CD14-positive monocyte (primary cell): ENCODE data around the gene PRDX5. TPM values are rescaled to one million over a fixed set of nuclear protein-coding genes. Genes with fewer than 3 reads are reported as not detected.
A peak's percentile ranks its signal among the peaks of the same experiment; 100 is the strongest.

Experiments
- DNase-seq, 3 donors: peaks; one replicate each; pipeline ENCODE4 v3.0.0-alpha.2; 2011 to 2022
- H2AFZ ChIP-seq: 2 replicates; pipeline ENCODE4 v1.6.0; 2012; ENCODE audit warnings: mild to moderate bottlenecking, low read depth, low read length, inconsistent platforms; ENCODE audit not compliant: insufficient read depth, poor library complexity, severe bottlenecking
- H3K27ac ChIP-seq, 2 donors: 1 replicate in 1 of 2; 2 replicates in 1 of 2; pipeline ENCODE4 v1.5.1; 2012 to 2013; ENCODE audit warnings: low read length in 2 of 2, control low read depth in 1 of 2, inconsistent platforms in 1 of 2, low read depth in 1 of 2, mild to moderate bottlenecking in 1 of 2
- H3K27me3 ChIP-seq, 2 donors: one replicate each; pipeline versions ENCODE4 v1.6.0 to v1.6.1; 2011 to 2013; ENCODE audit warnings: low read length in 2 of 2; ENCODE audit not compliant: control insufficient read depth in 2 of 2, insufficient read depth in 2 of 2
- H3K36me3 ChIP-seq, 2 donors: replicated peaks in 1 of 2; 1 replicate in 1 of 2; 2 replicates in 1 of 2; pipeline versions ENCODE4 v1.5.1 to v1.6.1; 2012 to 2013; ENCODE audit warnings: low read length in 2 of 2, control low read depth in 1 of 2, inconsistent platforms in 1 of 2, mild to moderate bottlenecking in 1 of 2; ENCODE audit not compliant: insufficient read depth in 2 of 2, control insufficient read depth in 1 of 2
- H3K4me1 ChIP-seq, 2 donors: 1 replicate in 1 of 2; 2 replicates in 1 of 2; pipeline versions ENCODE4 v1.5.1 to v1.6.1; 2012 to 2013; ENCODE audit warnings: low read length in 2 of 2, control low read depth in 1 of 2, inconsistent platforms in 1 of 2, mild to moderate bottlenecking in 1 of 2, moderate library complexity in 1 of 2; ENCODE audit not compliant: insufficient read depth in 2 of 2, control insufficient read depth in 1 of 2
- H3K4me2 ChIP-seq: replicated peaks from 2 replicates; pipeline ENCODE3; 2012; ENCODE audit warnings: low read length, moderate library complexity, mild to moderate bottlenecking; ENCODE audit not compliant: poor library complexity, severe bottlenecking; ENCODE audit errors: extremely low read depth
- H3K4me3 ChIP-seq, 3 experiments: fragments of 200-600 bp in 1 of 3; sonication (generic) in 1 of 3; replicated peaks in 1 of 3; 1 replicate in 2 of 3; 2 replicates in 1 of 3; pipeline ENCODE4 v1.5.1; 2011 to 2013; ENCODE audit warnings: low read length in 3 of 3, mild to moderate bottlenecking in 3 of 3, control low read depth in 2 of 3, low read depth in 2 of 3, inconsistent platforms in 1 of 3, moderate library complexity in 1 of 3
- H3K79me2 ChIP-seq: 2 replicates; pipeline ENCODE4 v1.6.0; 2012; ENCODE audit warnings: mild to moderate bottlenecking, control low read depth, inconsistent platforms, low read length, moderate library complexity; ENCODE audit not compliant: insufficient read depth
- H3K9ac ChIP-seq: 2 replicates; pipeline ENCODE4 v1.6.0; 2017; ENCODE audit warnings: low read length, mild to moderate bottlenecking; ENCODE audit not compliant: insufficient read depth, poor library complexity, severe bottlenecking
- H3K9me3 ChIP-seq, 2 donors: replicated peaks in 1 of 2; 1 replicate in 1 of 2; 2 replicates in 1 of 2; pipeline versions ENCODE4 v1.5.1 to v1.6.1; 2012 to 2013; ENCODE audit warnings: low read length in 2 of 2, control low read depth in 1 of 2; ENCODE audit not compliant: control insufficient read depth in 1 of 2, insufficient read depth in 1 of 2
- H4K20me1 ChIP-seq: 2 replicates; pipeline ENCODE4 v1.6.0; 2012; ENCODE audit warnings: mild to moderate bottlenecking, low read length, control low read depth, moderate library complexity; ENCODE audit not compliant: insufficient read depth
- H3K27ac Mint-ChIP-seq, 7 donors: one replicate each; pipeline ENCODE4 v1.8.0; 2020; ENCODE audit warnings: mild to moderate bottlenecking in 7 of 7, mixed read lengths in 7 of 7, moderate library complexity in 6 of 7, inconsistent platforms in 2 of 7
- H3K27me3 Mint-ChIP-seq, 3 donors: one replicate each; pipeline ENCODE4 v1.8.0; 2021 to 2022; ENCODE audit warnings: low read depth in 3 of 3, mild to moderate bottlenecking in 3 of 3, mixed read lengths in 3 of 3, moderate library complexity in 3 of 3, inconsistent platforms in 1 of 3
- H3K36me3 Mint-ChIP-seq, 2 donors: one replicate each; pipeline ENCODE4 v1.8.0; 2020; ENCODE audit warnings: mixed read lengths in 2 of 2, inconsistent platforms in 1 of 2, mild to moderate bottlenecking in 1 of 2
- H3K4me1 Mint-ChIP-seq: one replicate; pipeline ENCODE4 v1.8.0; 2020; ENCODE audit warnings: mild to moderate bottlenecking, mixed read lengths
- H3K4me3 Mint-ChIP-seq, 2 donors: one replicate each; pipeline ENCODE4 v1.8.0; 2020; ENCODE audit warnings: mild to moderate bottlenecking in 2 of 2, mixed read lengths in 2 of 2, moderate library complexity in 1 of 2
- H3K9me3 Mint-ChIP-seq, 7 donors: one replicate each; pipeline ENCODE4 v1.8.0; 2020 to 2022; ENCODE audit warnings: mixed read lengths in 7 of 7, mild to moderate bottlenecking in 6 of 7, moderate library complexity in 6 of 7, inconsistent platforms in 2 of 7
- WGBS: methylation state at CpG from one replicate; pipeline ENCODE4 v1.1.5; 2013; ENCODE audit warnings: missing lambda C conversion rate; ENCODE audit not compliant: insufficient coverage; 5-methylcytosine and 5-hydroxymethylcytosine counted together
- intact Hi-C, 2 donors: fragments of 100-400 bp; cut with micrococcal nuclease; formaldehyde crosslinking; loops; one replicate each; pipeline versions ENCODE4 v1.15.0 to v1.15.1; 2023
- polyA plus RNA-seq, 3 donors: library from polyadenylated mRNA; depleted of rRNA in 1 of 3; unstranded in 2 of 3; stranded (reverse) in 1 of 3; fragments of 300-500 nt in 2 of 3; fragments of >200 nt in 1 of 3; fragmentation: Illumina TruSeq in 2 of 3; gene quantifications; 1 replicate in 2 of 3; 2 replicates in 1 of 3; pipeline ENCODE4 v1.2.3, GENCODE V29; 2012 to 2021
- TF ChIP-seq, protein P1 (sequence below): fragments of 200-600 bp; IDR thresholded peaks from one replicate; pipeline ENCODE4 v1.8.0; 2022; ENCODE audit warnings: antibody characterized with exemption, mild to moderate bottlenecking

PRDX5 gene
- polyA plus RNA-seq, 3 donors = 136 to 318 (median 286) TPM

DNA sequence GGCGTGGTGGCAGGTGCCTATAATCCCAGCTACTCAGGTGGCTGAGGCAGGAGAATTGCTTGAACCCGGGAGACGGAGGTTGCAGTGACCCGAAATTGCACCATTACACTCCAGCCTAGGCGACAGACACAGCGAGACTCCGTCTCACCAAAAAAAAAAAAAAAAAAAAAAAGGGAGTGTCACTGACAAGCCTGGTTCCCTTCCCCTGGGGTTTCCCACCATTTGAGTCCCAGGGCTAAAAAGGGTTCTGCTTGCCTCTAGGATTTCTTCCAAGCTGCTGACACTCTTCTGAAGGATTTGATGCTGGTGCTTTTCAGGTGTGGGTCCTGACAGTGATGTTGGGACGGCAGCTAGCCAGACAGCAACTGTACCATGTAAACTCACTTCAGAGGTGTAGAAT lies 20.8 kb downstream of the PRDX5 start:
- 100% methylated on average over 1 of the region's 8 CpGs for WGBS
- Histone ChIP-seq H3K27ac (peak overlapping the region in 1 of 2 donors; percentile 90), H3K9me3 (no peaks in the 10 kb centered on the region), H2AFZ (no peak overlapping the region), H3K4me3 (peak overlapping the region in 1 of 3 experiments; percentile 93), H3K27me3 (no peaks in the 10 kb centered on the region), H3K4me1 (peaks cover 47 to 62% of the 10 kb centered on the region in 2 donors), H3K79me2 (peaks cover 35% of the 10 kb centered on the region), H3K36me3 (peaks cover 8 to 9% of the 10 kb centered on the region in 2 donors), H3K4me2 (no peak overlapping the region), H3K9ac (no peak overlapping the region), H4K20me1 (peaks cover 32% of the 10 kb centered on the region)
- intact Hi-C loops = no loop called here
- no peaks in the 10 kb centered on the region for H3K27me3 Mint-ChIP-seq
- peak overlapping the region; percentile 41 to 98 (median 92) for H3K27ac Mint-ChIP-seq
- H3K4me3 Mint-ChIP-seq = no peak overlapping the region
- H3K36me3 Mint-ChIP-seq = peaks cover 20 to 26% of the 10 kb centered on the region in 2 donors
- TF ChIP-seq, protein P1, sequence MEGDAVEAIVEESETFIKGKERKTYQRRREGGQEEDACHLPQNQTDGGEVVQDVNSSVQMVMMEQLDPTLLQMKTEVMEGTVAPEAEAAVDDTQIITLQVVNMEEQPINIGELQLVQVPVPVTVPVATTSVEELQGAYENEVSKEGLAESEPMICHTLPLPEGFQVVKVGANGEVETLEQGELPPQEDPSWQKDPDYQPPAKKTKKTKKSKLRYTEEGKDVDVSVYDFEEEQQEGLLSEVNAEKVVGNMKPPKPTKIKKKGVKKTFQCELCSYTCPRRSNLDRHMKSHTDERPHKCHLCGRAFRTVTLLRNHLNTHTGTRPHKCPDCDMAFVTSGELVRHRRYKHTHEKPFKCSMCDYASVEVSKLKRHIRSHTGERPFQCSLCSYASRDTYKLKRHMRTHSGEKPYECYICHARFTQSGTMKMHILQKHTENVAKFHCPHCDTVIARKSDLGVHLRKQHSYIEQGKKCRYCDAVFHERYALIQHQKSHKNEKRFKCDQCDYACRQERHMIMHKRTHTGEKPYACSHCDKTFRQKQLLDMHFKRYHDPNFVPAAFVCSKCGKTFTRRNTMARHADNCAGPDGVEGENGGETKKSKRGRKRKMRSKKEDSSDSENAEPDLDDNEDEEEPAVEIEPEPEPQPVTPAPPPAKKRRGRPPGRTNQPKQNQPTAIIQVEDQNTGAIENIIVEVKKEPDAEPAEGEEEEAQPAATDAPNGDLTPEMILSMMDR = no peak
- H3K9me3 Mint-ChIP-seq = no peaks in the 10 kb centered on the region
- peak in 1 of 3 donors; percentile 36 for DNase-seq
- H3K4me1 Mint-ChIP-seq = peaks cover 50% of the 10 kb centered on the region

DNA sequence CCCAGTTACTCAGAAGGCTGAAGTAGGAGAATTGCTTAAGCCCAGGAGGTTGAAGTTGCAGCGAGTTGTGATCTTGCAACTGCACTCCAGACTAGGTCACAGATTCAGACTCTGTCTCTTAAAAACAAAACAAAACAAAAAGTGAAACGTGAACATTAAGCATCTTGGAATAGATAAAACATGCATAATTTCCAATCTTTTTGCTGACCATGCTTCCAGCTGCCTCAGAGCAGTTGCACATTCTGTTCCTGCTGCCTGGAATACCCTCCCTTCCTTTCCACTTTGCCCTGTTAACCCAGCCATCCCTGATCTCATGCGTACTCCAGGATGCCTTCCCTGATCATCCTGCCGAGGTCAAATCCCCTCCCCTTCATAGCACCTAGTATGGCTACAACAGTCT lies 21.4 kb downstream of the PRDX5 start:
- peaks cover 20 to 30% of the 10 kb centered on the region in 2 donors for H3K36me3 Mint-ChIP-seq
- peaks cover 47 to 60% of the 10 kb centered on the region in 2 donors for H3K4me1 ChIP-seq
- peak overlapping the region; percentile 68 for H2AFZ ChIP-seq
- H3K79me2 ChIP-seq = peaks cover 40% of the 10 kb centered on the region
- intact Hi-C loops = no loop called here
- 71% methylated on average over 1 of the region's 4 CpGs for WGBS
- peak overlapping the region; percentile 82 for H3K9ac ChIP-seq
- H3K27me3 ChIP-seq = no peaks in the 10 kb centered on the region
- no peaks in the 10 kb centered on the region for H3K27me3 Mint-ChIP-seq
- H3K9me3 Mint-ChIP-seq = no peaks in the 10 kb centered on the region
- DNase-seq = no peak
- H3K27ac Mint-ChIP-seq = peak overlapping the region; percentile 81 to 98 (median 94)
- TF ChIP-seq, protein P1 = no peak
- peak overlapping the region; percentile 79 to 90 for H3K27ac ChIP-seq
- H3K4me1 Mint-ChIP-seq = peaks cover 50% of the 10 kb centered on the region
- peak overlapping the region in 1 of 3 experiments; percentile 93 for H3K4me3 ChIP-seq
- H3K9me3 ChIP-seq = no peaks in the 10 kb centered on the region
- peak overlapping the region; percentile 87 for H3K4me2 ChIP-seq
- peak overlapping the region; percentile 85 to 90 for H3K4me3 Mint-ChIP-seq
- H3K36me3 ChIP-seq = peaks cover 13 to 14% of the 10 kb centered on the region in 2 donors
- peaks cover 38% of the 10 kb centered on the region for H4K20me1 ChIP-seq
